ENCODE data around the gene NAT16.
"Not testable (repeated sequence)": the region's sequence is repeated elsewhere in the genome, so short reads cannot be mapped to it uniquely, and the experiment has no call there.

The NAT16 gene

GRCh38 chr7:101125989-101126650, 54.0 kb downstream of the NAT16 start:
- DNase-seq (ENCODE audit: low spot score), result no peak

- DNase-seq (ENCODE audit: low spot score), result no peak
These were observed 55.6 kb downstream of the NAT16 start for GRCh38 chr7:101124376-101125056.

- DNase-seq (ENCODE audit: low spot score), result no peak
These were observed 56.4 kb downstream of the NAT16 start for GRCh38 chr7:101123703-101124068.

GRCh38 chr7:101122933-101123702, 57.0 kb downstream of the NAT16 start:
- DNase-seq (ENCODE audit: low spot score), result no peak

DNA sequence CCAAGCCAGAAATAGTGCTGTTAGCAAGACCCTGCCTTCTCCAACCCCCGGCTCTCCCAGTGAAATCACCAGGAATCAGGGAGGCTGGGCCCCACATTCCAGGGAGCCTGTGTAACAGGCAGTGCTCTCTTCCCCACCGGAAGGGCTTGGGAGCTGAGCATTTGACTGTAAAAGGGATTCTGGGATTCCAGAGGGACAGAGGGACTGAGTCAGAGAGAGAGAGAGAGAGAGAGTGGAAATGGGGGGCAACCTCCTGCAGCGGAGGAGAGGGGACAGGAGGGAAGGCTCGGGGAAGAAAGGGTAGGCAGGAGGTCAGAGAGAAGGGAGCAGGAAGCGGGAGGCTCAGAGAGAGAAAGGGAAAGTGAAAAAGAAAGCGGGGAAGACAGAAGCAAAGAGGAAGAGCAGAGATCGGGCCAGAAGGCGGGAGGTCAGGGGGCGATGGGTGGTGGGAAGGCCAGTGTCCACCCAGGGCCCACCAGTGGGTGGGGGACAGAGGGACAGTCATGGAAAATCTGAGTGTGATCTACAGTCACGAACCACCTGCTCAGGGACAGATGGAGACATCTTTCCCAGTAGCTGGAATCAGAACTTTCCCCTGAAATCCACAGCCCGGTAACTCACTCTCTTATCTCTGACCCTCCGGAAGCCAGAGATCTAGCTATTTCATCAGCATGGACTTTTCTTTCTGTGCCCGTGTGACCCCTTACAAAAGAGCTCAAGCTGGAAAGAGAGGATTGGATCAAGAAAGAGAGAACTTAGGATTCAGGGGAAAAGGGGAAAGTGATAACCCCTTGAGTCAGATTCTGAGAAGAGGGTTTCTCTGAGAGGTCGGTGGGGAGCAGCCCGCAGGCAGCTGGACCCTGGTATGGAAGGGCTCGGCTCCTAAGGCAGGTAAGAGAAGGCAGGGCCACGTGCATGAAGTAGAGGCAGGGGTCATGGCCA, 57.8 kb downstream of the NAT16 start:
- DNase-seq (ENCODE audit: low spot score), result no peak

GRCh38 chr7:101121631-101121990, 58.5 kb downstream of the NAT16 start:
- not testable (repeated sequence) for DNase-seq (ENCODE audit: low spot score)
